Panc1 (cell line): Measurements from ENCODE around the gene SUPT20HL1.

Source experiments
- CTCF ChIP-seq: fragments of 450-650 bp; IDR thresholded peaks from 2 replicates; pipeline ENCODE4 v1.5.1; 2017; ENCODE audit warnings: mild to moderate bottlenecking
- REST ChIP-seq, 2 experiments: IDR thresholded peaks; 2 replicates each; pipeline ENCODE4 v1.6.1; 2011 to 2012; ENCODE audit warnings: low read depth in 2 of 2, control low read depth in 1 of 2, low read length in 1 of 2, mild to moderate bottlenecking in 1 of 2, moderate library complexity in 1 of 2; ENCODE audit not compliant: insufficient read depth in 1 of 2
- SIN3A ChIP-seq: IDR thresholded peaks from 2 replicates; pipeline ENCODE4 v1.6.1; 2012; ENCODE audit warnings: low read depth, mild to moderate bottlenecking, low read length, moderate library complexity, borderline replicate concordance; ENCODE audit not compliant: insufficient read depth
- TCF7L2 ChIP-seq: IDR thresholded peaks from 2 replicates; pipeline ENCODE4 v1.6.1; 2011; ENCODE audit warnings: mild to moderate bottlenecking, low read depth, low read length, inconsistent platforms

- TF ChIP-seq REST (IDR thresholded peaks at IDR 0.05; ENCODE audit: insufficient read depth in 1 of 2, low read depth in 2 of 2, low read length in 1 of 2) (no peak), CTCF (no peak), SIN3A (no peak), TCF7L2 (no peak)
Observed at GRCh38 chrX:24369816-24370215, 9.4 kb downstream of the SUPT20HL1 start.
